SIG-M5 (cell line): ENCODE measurements around the gene SLC25A22.

ENCODE experiments used
- DNase-seq: peaks from one replicate; lab custom pipeline; 2025; lab: John Stamatoyannopoulos, UW

SLC25A22 gene

GRCh38 chr11:798093-798713 lies at the start of gene SLC25A22:
TSS of gene SLC25A22 (minus strand) at chr11:798281. CDS start at chr11:795006, 3,275 bp downstream.
- no peak for DNase-seq

GRCh38 chr11:847876-848275 lies 49.8 kb upstream of the SLC25A22 start:
- no peak for DNase-seq

GRCh38 chr11:846496-847098 lies 48.5 kb upstream of the SLC25A22 start:
- DNase-seq = no peak

- no peak for DNase-seq
Measured at GRCh38 chr11:845872-846495, 47.9 kb upstream of the SLC25A22 start.

- DNase-seq = no peak
Measured at GRCh38 chr11:844693-845644, 46.9 kb upstream of the SLC25A22 start.

GRCh38 chr11:843818-844692 lies 46.0 kb upstream of the SLC25A22 start:
- no peak for DNase-seq

GRCh38 chr11:843086-843734 lies 45.1 kb upstream of the SLC25A22 start:
- no peak for DNase-seq

GRCh38 chr11:842370-843002 lies 44.4 kb upstream of the SLC25A22 start, which contains the start of the genes POLR2L and TSPAN4:
TSS of gene POLR2L (minus strand) at chr11:842529. CDS start at chr11:842508, 21 bp downstream.
TSS of gene TSPAN4 (plus strand) at chr11:842852. CDS start at chr11:850305, 7,453 bp downstream.
- no peak for DNase-seq

- no peak for DNase-seq
Measured at GRCh38 chr11:841981-842369, 43.9 kb upstream of the SLC25A22 start.

- no peak for DNase-seq
Measured at GRCh38 chr11:839875-840617, 42.0 kb upstream of the SLC25A22 start.

- DNase-seq = no peak
Measured at GRCh38 chr11:839280-839623, 41.2 kb upstream of the SLC25A22 start.

GRCh38 chr11:838441-839279 lies 40.6 kb upstream of the SLC25A22 start:
- DNase-seq = no peak

- DNase-seq = no peak
Measured at GRCh38 chr11:837990-838307, 39.9 kb upstream of the SLC25A22 start.

- no peak for DNase-seq
Measured at GRCh38 chr11:837189-837989, 39.3 kb upstream of the SLC25A22 start.

GRCh38 chr11:836700-837099 lies 38.6 kb upstream of the SLC25A22 start:
- no peak for DNase-seq

- no peak for DNase-seq
Measured at GRCh38 chr11:836274-836673, 38.2 kb upstream of the SLC25A22 start.

- DNase-seq = no peak
Measured at GRCh38 chr11:834371-835316, 36.6 kb upstream of the SLC25A22 start.
